WERI-Rb-1 (cell line): ENCODE results near the gene KDSR.

Experiments
- DNase-seq: peaks from one replicate; pipeline ENCODE4 v3.0.0-alpha.2; 2020
- H3K27ac ChIP-seq: fragments of 250-450 bp; sonication (Bioruptor Pico); 2 replicates; pipeline ENCODE4 v1.5.1; 2020; ENCODE audit warnings: mild to moderate bottlenecking, moderate library complexity
- H3K27me3 ChIP-seq: fragments of 250-450 bp; sonication (Bioruptor Pico); 2 replicates; pipeline ENCODE4 v1.5.1; 2021; ENCODE audit warnings: mild to moderate bottlenecking, low read depth, moderate library complexity; ENCODE audit not compliant: insufficient read depth, severe bottlenecking
- H3K36me3 ChIP-seq: fragments of 250-450 bp; sonication (Bioruptor Pico); 2 replicates; pipeline ENCODE4 v1.5.1; 2020; ENCODE audit warnings: mild to moderate bottlenecking, moderate library complexity
- H3K4me3 ChIP-seq: 2 replicates; pipeline ENCODE4 v1.5.1; 2011; ENCODE audit warnings: low read depth, mild to moderate bottlenecking, control low read depth, low read length
- H3K9me3 ChIP-seq: fragments of 250-450 bp; sonication (Bioruptor Pico); 2 replicates; pipeline ENCODE4 v1.5.1; 2021; ENCODE audit warnings: mild to moderate bottlenecking, moderate library complexity; ENCODE audit not compliant: severe bottlenecking
- TF ChIP-seq, protein P1 (sequence below): IDR thresholded peaks from 2 replicates; pipeline ENCODE4 v1.5.1; 2011; ENCODE audit warnings: low read depth, mild to moderate bottlenecking, control low read depth, inconsistent platforms, low read length

The KDSR gene

DNA sequence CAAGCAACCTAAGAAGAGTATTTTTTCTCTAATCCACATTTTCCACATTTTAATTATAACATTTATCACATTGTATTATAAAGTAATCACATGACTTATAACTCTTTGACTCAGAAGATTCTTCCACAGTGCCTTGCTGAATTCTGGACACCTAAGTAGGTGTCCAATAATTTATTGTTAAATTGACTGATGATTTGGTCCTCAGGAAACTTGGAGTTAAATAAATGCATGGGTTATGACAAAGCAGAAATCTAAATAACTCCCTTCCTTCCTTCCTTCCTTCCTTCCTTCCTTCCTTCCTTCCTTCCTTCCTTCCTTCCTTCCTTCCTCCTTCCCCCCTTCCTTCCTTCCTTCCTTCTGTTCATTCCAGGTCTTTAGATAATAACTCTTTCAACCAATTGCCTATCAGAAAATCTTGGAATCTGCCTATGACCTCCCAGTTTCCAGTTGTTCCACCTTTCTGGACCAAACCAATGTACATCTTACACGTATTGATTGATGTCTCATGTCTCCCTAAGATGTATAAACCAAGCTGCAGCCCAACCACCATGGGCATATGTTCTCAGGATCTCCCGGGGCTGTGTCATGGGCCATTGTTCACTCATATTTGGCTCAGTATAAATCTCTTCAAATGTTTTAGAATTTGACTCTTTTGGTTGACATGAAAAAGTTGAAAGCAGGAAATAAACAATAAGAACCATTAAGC, 10.4 kb upstream of the KDSR start:
- TF ChIP-seq, protein P1, sequence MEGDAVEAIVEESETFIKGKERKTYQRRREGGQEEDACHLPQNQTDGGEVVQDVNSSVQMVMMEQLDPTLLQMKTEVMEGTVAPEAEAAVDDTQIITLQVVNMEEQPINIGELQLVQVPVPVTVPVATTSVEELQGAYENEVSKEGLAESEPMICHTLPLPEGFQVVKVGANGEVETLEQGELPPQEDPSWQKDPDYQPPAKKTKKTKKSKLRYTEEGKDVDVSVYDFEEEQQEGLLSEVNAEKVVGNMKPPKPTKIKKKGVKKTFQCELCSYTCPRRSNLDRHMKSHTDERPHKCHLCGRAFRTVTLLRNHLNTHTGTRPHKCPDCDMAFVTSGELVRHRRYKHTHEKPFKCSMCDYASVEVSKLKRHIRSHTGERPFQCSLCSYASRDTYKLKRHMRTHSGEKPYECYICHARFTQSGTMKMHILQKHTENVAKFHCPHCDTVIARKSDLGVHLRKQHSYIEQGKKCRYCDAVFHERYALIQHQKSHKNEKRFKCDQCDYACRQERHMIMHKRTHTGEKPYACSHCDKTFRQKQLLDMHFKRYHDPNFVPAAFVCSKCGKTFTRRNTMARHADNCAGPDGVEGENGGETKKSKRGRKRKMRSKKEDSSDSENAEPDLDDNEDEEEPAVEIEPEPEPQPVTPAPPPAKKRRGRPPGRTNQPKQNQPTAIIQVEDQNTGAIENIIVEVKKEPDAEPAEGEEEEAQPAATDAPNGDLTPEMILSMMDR = no peak
- H3K36me3 ChIP-seq = no peaks in the 10 kb centered on the region
- no peaks in the 10 kb centered on the region for H3K27me3 ChIP-seq
- no peak for DNase-seq
- H3K27ac ChIP-seq = no peak overlapping the region
- no peak overlapping the region for H3K4me3 ChIP-seq
- peaks cover 4% of the 10 kb centered on the region for H3K9me3 ChIP-seq

DNA sequence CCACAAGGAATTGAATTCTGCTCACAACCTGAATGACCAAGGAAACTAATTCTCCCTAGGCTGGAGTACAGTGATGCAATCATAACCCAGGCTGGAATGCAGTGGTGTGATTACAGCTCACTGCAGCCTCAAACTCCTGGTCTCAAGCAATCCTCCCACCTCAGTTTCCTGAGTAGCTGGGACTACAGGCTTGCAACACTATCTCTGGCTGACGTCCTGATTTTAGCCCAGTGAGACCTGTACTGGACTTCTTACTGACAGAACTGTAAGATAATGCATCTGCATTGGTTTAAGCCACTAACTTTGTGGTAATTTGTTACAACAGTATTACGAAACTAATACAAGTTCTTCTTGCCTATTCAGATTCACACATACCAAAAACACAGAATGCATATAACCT, 9.5 kb upstream of the KDSR start:
- Histone ChIP-seq H3K9me3 (peaks cover 4% of the 10 kb centered on the region), H3K36me3 (no peaks in the 10 kb centered on the region), H3K4me3 (no peak overlapping the region), H3K27ac (no peak overlapping the region), H3K27me3 (no peaks in the 10 kb centered on the region)
- no peak for DNase-seq
- TF ChIP-seq, protein P1 = no peak

DNA sequence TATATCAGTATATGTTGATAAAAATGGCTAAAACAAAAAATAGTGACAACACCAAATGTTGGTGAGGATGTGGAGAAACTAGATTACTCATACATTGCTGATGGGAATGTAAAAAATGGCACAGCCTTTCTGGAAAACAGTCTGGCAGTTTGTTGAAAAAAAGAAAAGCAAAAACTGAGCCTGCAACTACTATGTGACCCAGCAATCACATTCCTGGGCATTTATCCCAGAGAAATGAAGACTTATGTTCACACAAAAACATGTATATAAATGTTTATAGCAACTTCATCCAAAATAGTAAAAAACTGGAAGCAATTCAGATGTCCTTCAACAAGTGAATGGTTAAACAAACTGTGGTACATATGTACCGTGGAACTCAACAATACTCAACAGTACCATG, 7.5 kb upstream of the KDSR start:
- no peak overlapping the region for H3K27ac ChIP-seq
- no peaks in the 10 kb centered on the region for H3K27me3 ChIP-seq
- peaks cover 4% of the 10 kb centered on the region for H3K9me3 ChIP-seq
- DNase-seq = no peak
- H3K36me3 ChIP-seq = no peaks in the 10 kb centered on the region
- no peak overlapping the region for H3K4me3 ChIP-seq
- TF ChIP-seq, protein P1 = no peak

DNA sequence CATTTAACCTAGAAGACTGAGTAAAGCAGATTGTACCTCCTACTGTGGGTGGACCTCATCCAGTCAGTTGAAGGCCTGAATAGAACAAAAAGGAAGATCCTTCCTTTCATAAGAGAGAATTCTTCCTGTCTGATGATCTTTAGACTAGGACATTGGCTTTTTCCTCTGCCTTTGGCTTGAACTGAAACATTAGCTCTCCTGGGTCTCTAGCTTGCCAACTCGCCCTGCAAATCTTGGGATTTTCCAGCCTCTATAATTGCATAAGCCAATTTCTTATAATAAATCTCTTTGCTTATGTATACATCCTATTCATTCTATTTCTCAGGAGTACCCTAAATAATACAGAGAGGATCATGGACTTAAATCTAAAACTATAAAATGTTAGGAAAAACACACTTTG, 6.2 kb upstream of the KDSR start:
- Histone ChIP-seq H3K9me3 (peaks cover 4% of the 10 kb centered on the region), H3K36me3 (no peaks in the 10 kb centered on the region), H3K27ac (no peak overlapping the region), H3K4me3 (no peak overlapping the region), H3K27me3 (no peaks in the 10 kb centered on the region)
- DNase-seq = no peak
- TF ChIP-seq, protein P1 = no peak

DNA sequence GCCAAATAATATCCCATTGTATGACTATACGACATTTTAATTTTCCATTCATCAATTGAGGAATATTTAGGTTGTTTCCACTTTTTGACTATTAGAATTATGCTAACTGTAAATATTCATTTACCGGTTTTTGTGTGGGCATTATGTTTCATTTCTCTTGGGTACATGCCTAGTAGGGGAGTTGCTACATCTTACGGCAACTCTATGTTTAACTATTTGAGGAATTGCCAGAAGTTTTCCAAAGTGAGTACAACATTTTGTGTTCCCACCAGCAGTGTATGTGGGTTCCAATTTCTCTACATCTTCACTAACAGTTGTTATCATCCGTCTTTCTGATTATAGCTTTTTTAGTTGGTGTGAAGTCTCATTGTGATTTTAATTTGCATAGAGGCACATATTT, 1.6 kb upstream of the KDSR start:
- Histone ChIP-seq H3K9me3 (no peaks in the 10 kb centered on the region), H3K36me3 (no peaks in the 10 kb centered on the region), H3K27ac (no peak overlapping the region), H3K4me3 (no peak overlapping the region; the same call in 1 of the 2 replicates), H3K27me3 (no peaks in the 10 kb centered on the region)
- DNase-seq = no peak
- TF ChIP-seq, protein P1 = no peak
